OCI-LY7 (cell line): ENCODE results near the gene NAV3. TPM values are rescaled to one million over a fixed set of nuclear protein-coding genes. Genes with fewer than 3 reads are reported as not detected.

Source experiments
- BruUV-seq: library from RNA; stranded (reverse); fragments of 400-500 nt; replicated peaks from 2 replicates; lab custom pipeline; 2021; lab: Mats Ljungman, UMichigan
- CTCF ChIA-PET: fragments of 300-600 bp; sonication (Branson Sonifier 250); formaldehyde crosslinking; loops from one replicate; lab custom pipeline; 2022; ENCODE audit warnings: antibody characterized with exemption; ENCODE audit not compliant: unreplicated experiment; lab: Charles Lee
- POLR2A ChIA-PET: fragments of 300-600 bp; sonication (Branson Sonifier 250); formaldehyde crosslinking; loops from one replicate; lab custom pipeline; 2022; ENCODE audit warnings: antibody characterized with exemption; lab: Charles Lee
- DNase-seq: peaks from one replicate; pipeline ENCODE4 v3.0.0-alpha.2; 2015; ENCODE audit warnings: low spot score
- H2AFZ ChIP-seq: fragments of 200-600 bp; sonication (generic), shearing (Covaris generic); 2 replicates; pipeline ENCODE4 v1.6.1; 2014; ENCODE audit warnings: mild to moderate bottlenecking, antibody characterized with exemption, low read length, moderate library complexity
- H3K27ac ChIP-seq: fragments of 200-600 bp; sonication (generic); 2 replicates; pipeline ENCODE4 v1.5.1; 2014; ENCODE audit warnings: mixed run types, low read depth, mild to moderate bottlenecking, moderate library complexity, low read length, inconsistent platforms; ENCODE audit not compliant: poor library complexity, severe bottlenecking
- H3K36me3 ChIP-seq: fragments of 200-600 bp; sonication (generic); 2 replicates; pipeline ENCODE4 v1.6.1; 2014; ENCODE audit warnings: mild to moderate bottlenecking, antibody characterized with exemption, low read length, moderate library complexity, mixed read lengths; ENCODE audit not compliant: insufficient read depth
- H3K4me1 ChIP-seq: fragments of 200-600 bp; sonication (generic); 2 replicates; pipeline ENCODE4 v1.5.1; 2014; ENCODE audit warnings: mild to moderate bottlenecking, low read length; ENCODE audit not compliant: insufficient read depth, poor library complexity, severe bottlenecking
- H3K4me2 ChIP-seq: fragments of 200-600 bp; sonication (generic); 2 replicates; pipeline ENCODE4 v1.6.1; 2014; ENCODE audit warnings: mild to moderate bottlenecking, low read length
- H3K4me3 ChIP-seq: fragments of 200-600 bp; sonication (generic); 2 replicates; pipeline ENCODE4 v1.5.1; 2014; ENCODE audit warnings: mild to moderate bottlenecking, low read depth, low read length; ENCODE audit not compliant: poor library complexity, severe bottlenecking
- H3K79me2 ChIP-seq: fragments of 200-600 bp; sonication (generic); 2 replicates; pipeline ENCODE4 v1.6.1; 2016; ENCODE audit warnings: low read depth, mild to moderate bottlenecking, low read length, moderate library complexity, mixed read lengths; ENCODE audit not compliant: insufficient read depth
- H3K9me2 ChIP-seq: fragments of 200-600 bp; sonication (generic); 2 replicates; pipeline ENCODE4 v1.6.1; 2016; ENCODE audit warnings: mild to moderate bottlenecking, low read length, mixed read lengths; ENCODE audit not compliant: insufficient read depth
- H3K9me3 ChIP-seq: fragments of 200-600 bp; sonication (generic); 2 replicates; pipeline ENCODE4 v1.6.1; 2014; ENCODE audit warnings: mild to moderate bottlenecking, mixed run types, low read length, mixed read lengths
- H4K20me1 ChIP-seq: fragments of 200-600 bp; sonication (generic); 2 replicates; pipeline ENCODE4 v1.6.1; 2014; ENCODE audit warnings: mild to moderate bottlenecking, antibody characterized with exemption, low read length, moderate library complexity, mixed read lengths; ENCODE audit not compliant: insufficient read depth
- EZH2phosphoT487 ChIP-seq: fragments of 200-600 bp; sonication (generic); IDR thresholded peaks from 2 replicates; pipeline ENCODE4 v1.6.1; 2018; ENCODE audit warnings: low read depth, borderline replicate concordance, mild to moderate bottlenecking, mixed run types, antibody characterized with exemption, low read length, moderate library complexity, mixed read lengths
- intact Hi-C: fragments of 100-400 bp; cut with micrococcal nuclease; formaldehyde crosslinking; loops from one replicate; pipeline ENCODE4 v1.10.0; 2022; ENCODE audit not compliant: unreplicated experiment
- total RNA-seq, 2 experiments: library from RNA; depleted of rRNA in 1 of 2; stranded (reverse); fragments of >200 nt in 1 of 2; shearing (Covaris generic) in 1 of 2; gene quantifications; 2 replicates each; pipeline ENCODE4 v1.2.3, GENCODE V29; 2014 to 2022
- TF ChIP-seq, protein P1 (sequence below): fragments of 200-600 bp; sonication (generic); conservative IDR thresholded peaks from 2 replicates; pipeline ENCODE4 v1.5.1; 2014; ENCODE audit warnings: mild to moderate bottlenecking, antibody characterized with exemption, low read length, moderate library complexity, mixed read lengths

The NAV3 gene
- total RNA-seq, 2 experiments from 2014 or later = 0.68 to 1.6 TPM

GRCh38 chr12:77865178-77865577 is 34.5 kb downstream of the NAV3 start:
- POLR2A ChIA-PET = interaction anchor here (0.7 to 0.8 kb wide), 2 partner anchors 14 to 23 kb away, joined by 3 read pairs; no protein-coding TSS in a partner anchor
- Histone ChIP-seq H4K20me1 (no peaks in the 10 kb centered on the region), H3K36me3 (no peaks in the 10 kb centered on the region), H3K9me2 (no peaks in the 10 kb centered on the region), H3K4me2 (no peak overlapping the region), H3K9me3 (no peaks in the 10 kb centered on the region), H2AFZ (no peak overlapping the region), H3K4me3 (no peak overlapping the region), H3K79me2 (no peaks in the 10 kb centered on the region), H3K4me1 (no peaks in the 10 kb centered on the region), H3K27ac (no peak overlapping the region)
- CTCF ChIA-PET = no interaction called here
- no TSS peak for BruUV-seq
- TF ChIP-seq, protein P1, sequence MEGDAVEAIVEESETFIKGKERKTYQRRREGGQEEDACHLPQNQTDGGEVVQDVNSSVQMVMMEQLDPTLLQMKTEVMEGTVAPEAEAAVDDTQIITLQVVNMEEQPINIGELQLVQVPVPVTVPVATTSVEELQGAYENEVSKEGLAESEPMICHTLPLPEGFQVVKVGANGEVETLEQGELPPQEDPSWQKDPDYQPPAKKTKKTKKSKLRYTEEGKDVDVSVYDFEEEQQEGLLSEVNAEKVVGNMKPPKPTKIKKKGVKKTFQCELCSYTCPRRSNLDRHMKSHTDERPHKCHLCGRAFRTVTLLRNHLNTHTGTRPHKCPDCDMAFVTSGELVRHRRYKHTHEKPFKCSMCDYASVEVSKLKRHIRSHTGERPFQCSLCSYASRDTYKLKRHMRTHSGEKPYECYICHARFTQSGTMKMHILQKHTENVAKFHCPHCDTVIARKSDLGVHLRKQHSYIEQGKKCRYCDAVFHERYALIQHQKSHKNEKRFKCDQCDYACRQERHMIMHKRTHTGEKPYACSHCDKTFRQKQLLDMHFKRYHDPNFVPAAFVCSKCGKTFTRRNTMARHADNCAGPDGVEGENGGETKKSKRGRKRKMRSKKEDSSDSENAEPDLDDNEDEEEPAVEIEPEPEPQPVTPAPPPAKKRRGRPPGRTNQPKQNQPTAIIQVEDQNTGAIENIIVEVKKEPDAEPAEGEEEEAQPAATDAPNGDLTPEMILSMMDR = no peak
- no peak for TF ChIP-seq EZH2phosphoT487
- no peak for DNase-seq
- intact Hi-C loops = no loop called here

DNA sequence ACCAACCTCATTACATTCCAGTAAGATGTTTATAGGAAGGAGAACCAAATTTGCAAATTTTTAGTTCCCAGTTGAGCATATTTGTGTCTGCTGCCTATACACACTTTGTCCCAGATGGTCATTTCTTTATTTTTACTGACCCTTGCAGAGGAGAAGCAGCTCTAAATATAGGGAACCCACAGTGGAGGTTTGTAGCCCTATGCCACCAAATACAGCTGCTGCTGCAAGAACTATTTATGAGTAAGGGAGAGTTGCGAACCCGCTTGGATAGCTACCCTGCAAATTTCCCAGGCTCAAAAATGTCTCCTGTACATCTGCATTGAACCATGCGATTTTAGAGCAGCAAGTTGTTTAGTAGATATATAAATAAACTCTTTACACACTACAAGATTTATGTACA is 48.2 kb downstream of the NAV3 start:
- ChIA-PET CTCF (no interaction called here), POLR2A (interaction anchor here (0.6 to 0.9 kb wide), 3 partner anchors 14 to 1188 kb away, joined by 3 read pairs; no protein-coding TSS in a partner anchor)
- no peaks in the 10 kb centered on the region for H3K79me2 ChIP-seq
- no peak overlapping the region for H2AFZ ChIP-seq
- peaks cover 14% of the 10 kb centered on the region for H3K4me1 ChIP-seq
- TF ChIP-seq EZH2phosphoT487 = no peak
- TF ChIP-seq, protein P1 = no peak
- 0 out of 2 replicates have a peak, but pooled peaks cover 4% of the 10 kb centered on the region for H3K9me3 ChIP-seq
- no peaks in the 10 kb centered on the region for H4K20me1 ChIP-seq
- BruUV-seq = no TSS peak
- no peaks in the 10 kb centered on the region for H3K36me3 ChIP-seq
- intact Hi-C loops = no loop called here
- H3K9me2 ChIP-seq = no peaks in the 10 kb centered on the region
- H3K4me3 ChIP-seq = no peak overlapping the region
- no peak overlapping the region for H3K27ac ChIP-seq
- DNase-seq = no peak
- H3K4me2 ChIP-seq = no peak overlapping the region

DNA sequence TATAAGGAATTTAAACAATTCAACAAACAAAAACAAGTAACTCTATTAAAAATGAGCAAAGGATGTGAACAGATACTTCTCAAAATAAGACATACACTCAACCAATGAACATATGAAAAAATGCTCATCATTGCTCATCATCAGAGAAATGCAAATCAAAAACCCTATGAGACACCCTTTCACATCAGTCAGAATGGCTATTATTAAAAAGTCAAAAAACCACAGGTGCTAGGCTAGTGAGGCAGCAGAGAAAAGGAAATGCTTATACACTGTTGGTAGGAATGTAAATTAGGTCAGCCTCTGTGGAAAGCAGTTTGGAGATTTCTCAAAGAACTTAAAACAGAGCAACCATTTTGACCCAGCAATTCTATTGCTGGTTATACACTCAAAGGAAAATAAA is 52.0 kb downstream of the NAV3 start:
- peaks cover 14% of the 10 kb centered on the region for H3K4me1 ChIP-seq
- intact Hi-C loops = no loop called here
- TF ChIP-seq, protein P1 = no peak
- no peak for TF ChIP-seq EZH2phosphoT487
- peak overlapping the region; percentile 10; the same call in 1 of the 2 replicates for H3K4me2 ChIP-seq
- CTCF ChIA-PET = no interaction called here
- no peaks in the 10 kb centered on the region for H3K36me3 ChIP-seq
- no peaks in the 10 kb centered on the region for H3K79me2 ChIP-seq
- POLR2A ChIA-PET = no interaction called here
- 0 out of 2 replicates have a peak, but pooled peaks cover 4% of the 10 kb centered on the region for H3K9me3 ChIP-seq
- no TSS peak for BruUV-seq
- no peaks in the 10 kb centered on the region for H3K9me2 ChIP-seq
- no peak overlapping the region for H3K4me3 ChIP-seq
- no peak overlapping the region; the same call in 1 of the 2 replicates for H2AFZ ChIP-seq
- no peaks in the 10 kb centered on the region for H4K20me1 ChIP-seq
- no peak overlapping the region for H3K27ac ChIP-seq
- peak; percentile 57 for DNase-seq
